DOHH2 (cell line): ENCODE results near the gene KLK15.

Source experiments
- EZH2phosphoT487 ChIP-seq: fragments of 200-600 bp; sonication (generic); IDR thresholded peaks from 2 replicates; pipeline ENCODE4 v1.6.1; 2017; ENCODE audit warnings: borderline replicate concordance, mild to moderate bottlenecking, antibody characterized with exemption, low read length, moderate library complexity, mixed read lengths
- TF ChIP-seq, protein P1 (sequence below): fragments of 200-600 bp; sonication (generic); IDR thresholded peaks from one replicate; pipeline ENCODE4 v1.5.1; 2014; ENCODE audit warnings: antibody characterized with exemption, mild to moderate bottlenecking, low read depth, low read length; ENCODE audit not compliant: poor library complexity, severe bottlenecking

DNA sequence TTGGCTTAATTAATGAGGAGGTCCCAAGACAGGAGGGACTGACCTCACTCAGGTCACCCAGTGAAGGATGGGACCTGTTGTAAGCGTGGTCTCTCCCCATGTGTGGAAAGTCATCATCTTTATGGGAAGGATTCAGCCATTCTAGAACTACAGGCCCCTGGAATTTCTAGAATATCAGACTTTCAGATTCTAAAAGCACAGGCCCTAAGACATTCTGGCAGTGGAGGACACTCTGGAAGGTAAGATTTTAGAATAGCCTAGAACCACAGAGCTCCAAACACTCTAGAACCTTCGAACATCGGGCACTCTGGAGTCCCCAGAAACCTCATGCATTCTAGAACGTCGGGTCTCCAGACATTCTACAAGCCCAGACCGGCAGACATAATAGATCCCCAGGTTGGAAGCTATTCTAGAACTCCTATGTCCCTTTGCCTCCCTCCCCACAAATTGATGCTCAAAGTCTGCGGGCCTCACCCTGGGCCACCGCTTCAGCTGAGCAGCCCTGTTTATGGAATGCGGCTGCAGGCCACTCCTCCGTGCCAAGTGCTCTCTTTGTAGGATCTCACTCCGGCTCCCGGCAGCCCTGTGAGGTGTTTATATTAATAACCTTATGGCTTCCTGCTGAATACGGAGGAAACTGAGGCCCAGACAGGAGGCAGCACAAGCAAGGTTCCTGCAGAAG, 1.9 kb upstream of the KLK15 start:
- TF ChIP-seq, protein P1, sequence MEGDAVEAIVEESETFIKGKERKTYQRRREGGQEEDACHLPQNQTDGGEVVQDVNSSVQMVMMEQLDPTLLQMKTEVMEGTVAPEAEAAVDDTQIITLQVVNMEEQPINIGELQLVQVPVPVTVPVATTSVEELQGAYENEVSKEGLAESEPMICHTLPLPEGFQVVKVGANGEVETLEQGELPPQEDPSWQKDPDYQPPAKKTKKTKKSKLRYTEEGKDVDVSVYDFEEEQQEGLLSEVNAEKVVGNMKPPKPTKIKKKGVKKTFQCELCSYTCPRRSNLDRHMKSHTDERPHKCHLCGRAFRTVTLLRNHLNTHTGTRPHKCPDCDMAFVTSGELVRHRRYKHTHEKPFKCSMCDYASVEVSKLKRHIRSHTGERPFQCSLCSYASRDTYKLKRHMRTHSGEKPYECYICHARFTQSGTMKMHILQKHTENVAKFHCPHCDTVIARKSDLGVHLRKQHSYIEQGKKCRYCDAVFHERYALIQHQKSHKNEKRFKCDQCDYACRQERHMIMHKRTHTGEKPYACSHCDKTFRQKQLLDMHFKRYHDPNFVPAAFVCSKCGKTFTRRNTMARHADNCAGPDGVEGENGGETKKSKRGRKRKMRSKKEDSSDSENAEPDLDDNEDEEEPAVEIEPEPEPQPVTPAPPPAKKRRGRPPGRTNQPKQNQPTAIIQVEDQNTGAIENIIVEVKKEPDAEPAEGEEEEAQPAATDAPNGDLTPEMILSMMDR = no peak
- TF ChIP-seq EZH2phosphoT487 = no peak
